Cardiac fibroblast (primary cell): Measurements from ENCODE around the gene CRYBG2.

Experiments used
- DNase-seq, 2 donors: peaks; one replicate each; pipeline versions ENCODE4 v3.0.0 to v3.0.0-alpha.2; 2010; ENCODE audit warnings: low read depth in 2 of 2
- H3K4me3 ChIP-seq, 2 donors: replicated peaks in 1 of 2; 1 replicate in 1 of 2; 2 replicates in 1 of 2; pipeline ENCODE4 v1.5.1; 2011; ENCODE audit warnings: low read depth in 2 of 2, low read length in 2 of 2, mild to moderate bottlenecking in 2 of 2, moderate library complexity in 1 of 2
- CTCF ChIP-seq: IDR thresholded peaks from one replicate; pipeline ENCODE4 v1.5.1; 2011; ENCODE audit warnings: low read depth, mild to moderate bottlenecking, low read length, inconsistent platforms

CRYBG2 gene

GRCh38 chr1:26349877-26350244 lies 4.1 kb downstream of the CRYBG2 start:
- no peak for TF ChIP-seq CTCF
- H3K4me3 ChIP-seq, result no peak overlapping the region
- DNase-seq, result no peak

- peak; percentile 25 to 83 for DNase-seq
- no peak overlapping the region for H3K4me3 ChIP-seq
- TF ChIP-seq CTCF, result no peak
Measured at GRCh38 chr1:26349188-26349876, 4.6 kb downstream of the CRYBG2 start.

GRCh38 chr1:26346274-26347033 lies 7.5 kb downstream of the CRYBG2 start:
- no peak overlapping the region for H3K4me3 ChIP-seq
- DNase-seq, result no peak
- TF ChIP-seq CTCF, result no peak

- DNase-seq, result no peak
- no peak for TF ChIP-seq CTCF
- H3K4me3 ChIP-seq, result no peak overlapping the region
Measured at GRCh38 chr1:26345718-26346117, 8.2 kb downstream of the CRYBG2 start.

GRCh38 chr1:26344147-26344920 lies 9.6 kb downstream of the CRYBG2 start:
- H3K4me3 ChIP-seq, result no peak overlapping the region
- TF ChIP-seq CTCF, result no peak
- DNase-seq, result no peak

GRCh38 chr1:26340047-26340481 lies 13.9 kb downstream of the CRYBG2 start:
- TF ChIP-seq CTCF, result no peak
- no peak overlapping the region for H3K4me3 ChIP-seq
- DNase-seq, result no peak
